Measurements from ENCODE around the gene MAD1L1. TPM values are rescaled to one million over a fixed set of nuclear protein-coding genes. Genes with fewer than 3 reads are reported as not detected.

Gene MAD1L1
- total RNA-seq, 1 experiment from 2014 or later = 46.7 TPM

GRCh38 chr7:2264158-2264557, 31.4 kb upstream of the MAD1L1 start:
- BruUV-seq (replicated peaks) = no TSS peak
- TF ChIP-seq, protein P1, sequence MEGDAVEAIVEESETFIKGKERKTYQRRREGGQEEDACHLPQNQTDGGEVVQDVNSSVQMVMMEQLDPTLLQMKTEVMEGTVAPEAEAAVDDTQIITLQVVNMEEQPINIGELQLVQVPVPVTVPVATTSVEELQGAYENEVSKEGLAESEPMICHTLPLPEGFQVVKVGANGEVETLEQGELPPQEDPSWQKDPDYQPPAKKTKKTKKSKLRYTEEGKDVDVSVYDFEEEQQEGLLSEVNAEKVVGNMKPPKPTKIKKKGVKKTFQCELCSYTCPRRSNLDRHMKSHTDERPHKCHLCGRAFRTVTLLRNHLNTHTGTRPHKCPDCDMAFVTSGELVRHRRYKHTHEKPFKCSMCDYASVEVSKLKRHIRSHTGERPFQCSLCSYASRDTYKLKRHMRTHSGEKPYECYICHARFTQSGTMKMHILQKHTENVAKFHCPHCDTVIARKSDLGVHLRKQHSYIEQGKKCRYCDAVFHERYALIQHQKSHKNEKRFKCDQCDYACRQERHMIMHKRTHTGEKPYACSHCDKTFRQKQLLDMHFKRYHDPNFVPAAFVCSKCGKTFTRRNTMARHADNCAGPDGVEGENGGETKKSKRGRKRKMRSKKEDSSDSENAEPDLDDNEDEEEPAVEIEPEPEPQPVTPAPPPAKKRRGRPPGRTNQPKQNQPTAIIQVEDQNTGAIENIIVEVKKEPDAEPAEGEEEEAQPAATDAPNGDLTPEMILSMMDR (conservative IDR thresholded peaks at IDR 0.05; ENCODE audit: low read depth, low read length) = no peak
- no peak for TF ChIP-seq EZH2 (IDR thresholded peaks at IDR 0.05; ENCODE audit: borderline replicate concordance, low read depth, low read length, poor library complexity, severe bottlenecking)
- Histone ChIP-seq H3K27me3 (replicated peaks; ENCODE audit: insufficient read depth, low read depth, low read length, poor library complexity) (no peaks in the 10 kb centered on the region), H3K4me1 (ENCODE audit: insufficient read depth, low read length, poor library complexity, severe bottlenecking) (no peaks in the 10 kb centered on the region), H3K36me3 (ENCODE audit: insufficient read depth, low read length, poor library complexity, severe bottlenecking) (no peaks in the 10 kb centered on the region), H3K27ac (ENCODE audit: low read depth, low read length, poor library complexity, severe bottlenecking) (no peak overlapping the region), H3K4me3 (ENCODE audit: low read depth, low read length, poor library complexity, severe bottlenecking) (no peak overlapping the region), H3K9me3 (ENCODE audit: low read depth, low read length, poor library complexity, severe bottlenecking) (no peaks in the 10 kb centered on the region)
- ChIA-PET POLR2A (ENCODE audit: low non-redundant PET) (no interaction called here), CTCF (no interaction called here)
- no peak for DNase-seq (ENCODE audit: low spot score)
- intact Hi-C loops (cut with micrococcal nuclease; ENCODE audit: unreplicated experiment) = no loop called here

GRCh38 chr7:2263176-2263575, 30.4 kb upstream of the MAD1L1 start:
- no TSS peak for BruUV-seq (replicated peaks)
- no peaks in the 10 kb centered on the region for H3K9me3 ChIP-seq (ENCODE audit: low read depth, low read length, poor library complexity, severe bottlenecking)
- H3K27me3 ChIP-seq (replicated peaks; ENCODE audit: insufficient read depth, low read depth, low read length, poor library complexity) = no peaks in the 10 kb centered on the region
- intact Hi-C loops (cut with micrococcal nuclease; ENCODE audit: unreplicated experiment) = no loop called here
- POLR2A ChIA-PET (ENCODE audit: low non-redundant PET) = no interaction called here
- no peak overlapping the region for H3K4me3 ChIP-seq (ENCODE audit: low read depth, low read length, poor library complexity, severe bottlenecking)
- no peak for DNase-seq (ENCODE audit: low spot score)
- no peak overlapping the region for H3K27ac ChIP-seq (ENCODE audit: low read depth, low read length, poor library complexity, severe bottlenecking)
- H3K36me3 ChIP-seq (ENCODE audit: insufficient read depth, low read length, poor library complexity, severe bottlenecking) = no peaks in the 10 kb centered on the region
- H3K4me1 ChIP-seq (ENCODE audit: insufficient read depth, low read length, poor library complexity, severe bottlenecking) = no peaks in the 10 kb centered on the region
- no peak for TF ChIP-seq EZH2 (IDR thresholded peaks at IDR 0.05; ENCODE audit: borderline replicate concordance, low read depth, low read length, poor library complexity, severe bottlenecking)
- TF ChIP-seq, protein P1 (conservative IDR thresholded peaks at IDR 0.05; ENCODE audit: low read depth, low read length) = no peak
- CTCF ChIA-PET = no interaction called here

- no peak overlapping the region for H3K27ac ChIP-seq (ENCODE audit: low read depth, low read length, poor library complexity, severe bottlenecking)
- H3K27me3 ChIP-seq (replicated peaks; ENCODE audit: insufficient read depth, low read depth, low read length, poor library complexity) = no peaks in the 10 kb centered on the region
- no peaks in the 10 kb centered on the region for H3K4me1 ChIP-seq (ENCODE audit: insufficient read depth, low read length, poor library complexity, severe bottlenecking)
- BruUV-seq (replicated peaks) = no TSS peak
- no peak for DNase-seq (ENCODE audit: low spot score)
- no peak overlapping the region for H3K4me3 ChIP-seq (ENCODE audit: low read depth, low read length, poor library complexity, severe bottlenecking)
- H3K36me3 ChIP-seq (ENCODE audit: insufficient read depth, low read length, poor library complexity, severe bottlenecking) = no peaks in the 10 kb centered on the region
- ChIA-PET POLR2A (ENCODE audit: low non-redundant PET) (interaction anchor here (0.6 kb wide), 1 partner anchor 150 kb away, joined by 3 read pairs; no protein-coding TSS in a partner anchor), CTCF (no interaction called here)
- H3K9me3 ChIP-seq (ENCODE audit: low read depth, low read length, poor library complexity, severe bottlenecking) = no peaks in the 10 kb centered on the region
- intact Hi-C loops (cut with micrococcal nuclease; ENCODE audit: unreplicated experiment) = no loop called here
- TF ChIP-seq EZH2 (IDR thresholded peaks at IDR 0.05; ENCODE audit: borderline replicate concordance, low read depth, low read length, poor library complexity, severe bottlenecking) = no peak
- TF ChIP-seq, protein P1 (conservative IDR thresholded peaks at IDR 0.05; ENCODE audit: low read depth, low read length) = no peak
These were observed 28.9 kb upstream of the MAD1L1 start for GRCh38 chr7:2261611-2262010.
